ENCODE data around the gene QPRT.
"Not testable (repeated sequence)": the region's sequence is repeated elsewhere in the genome, so short reads cannot be mapped to it uniquely, and the experiment has no call there.

Gene QPRT

DNA sequence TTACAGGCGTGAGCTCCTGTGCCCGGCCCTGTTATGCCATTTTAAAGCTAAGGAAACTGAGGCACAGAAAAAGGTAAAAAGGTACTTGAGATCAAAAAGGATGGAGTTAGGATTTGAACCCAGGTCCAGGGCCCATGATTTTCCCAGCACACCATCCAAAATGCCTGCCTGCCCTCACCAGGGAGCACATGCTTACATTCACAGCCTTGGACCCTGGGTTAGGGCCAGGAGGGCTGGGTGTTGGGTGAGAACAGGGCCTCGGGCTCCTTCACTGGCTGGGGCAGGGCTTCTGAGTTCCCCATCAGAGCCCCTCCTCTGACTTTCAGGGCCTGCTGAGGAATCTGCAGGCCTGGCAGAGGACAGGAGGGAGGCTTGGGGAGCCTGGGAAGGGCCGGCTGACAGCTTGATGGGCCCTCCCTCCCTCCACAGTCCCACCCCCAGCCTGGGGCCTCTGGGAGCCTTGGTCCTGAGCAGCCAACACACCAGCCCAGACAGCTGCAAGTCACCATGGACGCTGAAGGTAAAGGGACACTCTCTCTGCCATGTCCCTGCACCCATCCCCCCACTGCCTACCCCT, at the start of gene QPRT:
Gene QPRT (plus strand): TSS at position 490 of the 577 bp plus-strand sequence. CDS start 18 bp downstream, at position 508.
- DNase-seq (ENCODE audit: low read depth) = no peak

DNA sequence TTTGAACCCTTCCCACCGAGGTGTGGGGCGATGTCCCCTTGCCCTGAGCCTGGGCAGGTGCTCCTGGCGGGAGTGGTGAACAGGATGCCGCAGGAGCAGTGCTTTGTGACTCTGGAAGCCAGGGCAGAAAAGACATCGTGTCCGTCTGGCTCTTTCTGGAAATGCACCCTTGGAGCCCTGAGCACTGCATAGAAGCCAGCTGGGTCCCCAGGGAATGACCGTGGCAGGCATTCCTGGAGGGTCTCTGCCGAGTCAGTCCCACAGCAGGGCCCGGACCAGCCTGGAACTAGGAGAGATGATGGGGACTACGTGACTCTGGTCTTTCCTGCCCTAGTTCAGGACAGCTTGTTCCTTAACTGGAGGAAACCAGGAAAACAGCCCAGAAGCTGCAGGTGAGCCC, 49.7 kb upstream of the QPRT start:
- not testable (repeated sequence) for DNase-seq (ENCODE audit: low read depth)

DNA sequence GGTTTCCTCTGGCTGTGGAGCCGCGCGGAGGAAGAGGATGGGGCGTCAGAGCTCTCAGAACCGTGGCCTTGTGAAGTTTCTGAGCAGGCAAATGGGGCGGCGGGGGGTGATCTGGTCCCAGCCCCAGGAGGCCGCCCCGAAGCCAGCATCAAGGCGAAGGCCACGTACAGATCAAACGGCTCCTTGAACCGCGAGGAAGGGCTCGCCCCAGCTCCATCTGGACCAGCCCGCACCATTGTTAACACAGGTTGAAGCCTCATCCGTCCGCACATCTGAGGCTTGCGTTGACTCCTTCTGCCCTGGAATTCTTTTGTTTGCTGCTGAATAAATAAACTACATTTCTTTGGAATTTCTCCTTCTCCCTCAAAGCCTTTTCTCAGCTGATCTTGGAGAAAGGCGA, 47.3 kb upstream of the QPRT start:
- DNase-seq (ENCODE audit: low read depth) = not testable (repeated sequence)

DNA sequence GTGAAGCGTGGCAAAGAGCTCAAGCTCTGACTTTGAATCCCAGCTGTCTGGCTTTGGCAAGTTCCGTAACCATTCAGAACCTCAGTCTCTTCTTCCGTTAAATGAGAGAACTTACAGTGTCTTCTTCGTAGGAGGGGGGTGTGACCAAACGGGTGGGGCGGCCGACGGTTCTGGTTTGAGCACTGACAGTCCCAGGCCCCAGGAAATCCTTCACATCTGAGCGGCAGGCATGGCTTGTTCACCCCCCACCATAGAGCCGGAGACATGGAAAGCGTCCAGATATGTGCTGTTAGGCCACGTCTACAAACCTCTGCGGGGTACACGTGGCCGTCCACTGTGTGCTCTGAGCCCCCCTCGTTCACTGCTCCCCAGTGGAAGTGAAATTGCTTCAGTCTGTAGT, 43.1 kb upstream of the QPRT start:
- not testable (repeated sequence) for DNase-seq (ENCODE audit: low read depth)

DNA sequence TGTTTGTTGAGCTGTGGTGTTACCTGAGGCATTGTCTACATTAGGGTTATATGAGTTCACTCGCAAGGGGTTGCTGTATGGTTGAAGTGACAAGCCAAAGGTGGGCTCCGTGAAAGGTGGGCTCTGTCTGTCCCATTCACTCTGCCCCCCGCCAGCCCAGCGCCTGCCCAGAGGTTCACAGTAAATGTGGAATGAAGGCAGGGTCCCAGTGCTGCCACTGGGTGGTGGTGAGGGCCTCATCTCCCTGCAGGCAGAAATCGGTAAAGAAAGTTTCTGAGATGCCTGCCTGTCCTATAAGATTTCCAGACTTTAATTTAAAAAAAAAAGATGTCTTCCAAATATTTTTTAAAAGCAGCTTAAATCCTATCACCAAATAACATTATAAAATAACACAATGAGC, 42.6 kb upstream of the QPRT start:
- not testable (repeated sequence) for DNase-seq (ENCODE audit: low read depth)

DNA sequence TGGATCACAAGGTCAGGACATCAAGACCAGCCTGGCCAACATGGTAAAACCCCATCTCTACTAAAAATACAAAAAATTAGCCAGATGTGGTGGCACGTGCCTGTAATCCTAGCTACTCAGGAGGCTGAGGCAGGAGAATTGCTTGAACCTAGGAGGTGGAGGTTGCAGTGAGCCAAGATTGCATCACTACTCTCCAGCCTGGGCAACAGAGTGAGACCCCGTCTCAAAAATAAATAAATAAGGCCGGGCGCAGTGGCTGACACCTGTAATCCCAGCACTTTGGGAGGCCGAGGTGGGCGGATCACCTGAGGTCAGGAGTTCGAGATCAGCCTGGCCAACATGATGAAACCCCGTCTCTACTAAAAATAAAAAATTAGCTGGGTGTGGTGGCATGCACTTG, 40.2 kb upstream of the QPRT start:
- not testable (repeated sequence) for DNase-seq (ENCODE audit: low read depth)

DNA sequence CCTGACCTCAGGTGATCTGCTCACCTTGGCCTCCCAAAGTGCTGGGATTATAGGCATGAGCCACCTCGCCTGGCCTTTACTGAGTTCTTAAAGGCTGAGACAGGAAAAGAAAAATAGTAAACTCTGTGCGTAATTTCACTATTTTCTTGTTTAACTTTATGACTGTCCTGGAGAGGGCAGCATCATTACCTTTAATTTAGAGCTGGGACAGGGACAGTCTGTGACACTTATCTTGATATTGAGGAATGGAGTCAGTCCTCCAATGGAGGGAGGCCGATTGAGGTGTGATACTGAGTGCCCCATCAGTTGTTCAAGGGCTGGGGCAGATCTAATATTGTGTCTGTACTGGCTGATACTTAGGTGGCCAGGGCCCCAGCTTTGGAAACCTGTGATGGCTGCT, 37.4 kb upstream of the QPRT start:
- DNase-seq (ENCODE audit: low read depth) = no peak

DNA sequence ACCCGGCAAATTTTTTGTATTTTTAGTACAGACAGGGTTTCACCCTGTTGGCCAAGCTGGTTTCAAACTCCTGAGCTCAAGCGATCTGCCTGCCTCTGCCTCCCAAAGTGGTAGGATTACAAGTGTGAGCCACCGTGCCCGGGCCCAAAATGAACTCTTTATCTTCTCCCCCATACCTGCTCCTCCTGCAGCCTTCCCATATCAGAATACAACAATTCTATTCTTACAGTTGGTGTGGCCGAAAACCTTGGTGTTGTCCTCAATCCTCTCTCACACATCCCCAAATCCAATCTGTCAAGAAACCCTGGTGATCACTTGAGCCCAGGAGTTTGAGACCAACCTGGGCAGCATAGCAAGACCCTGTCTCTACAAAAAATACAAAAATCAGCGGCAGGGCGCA, 35.4 kb upstream of the QPRT start:
- no peak for DNase-seq (ENCODE audit: low read depth)

DNA sequence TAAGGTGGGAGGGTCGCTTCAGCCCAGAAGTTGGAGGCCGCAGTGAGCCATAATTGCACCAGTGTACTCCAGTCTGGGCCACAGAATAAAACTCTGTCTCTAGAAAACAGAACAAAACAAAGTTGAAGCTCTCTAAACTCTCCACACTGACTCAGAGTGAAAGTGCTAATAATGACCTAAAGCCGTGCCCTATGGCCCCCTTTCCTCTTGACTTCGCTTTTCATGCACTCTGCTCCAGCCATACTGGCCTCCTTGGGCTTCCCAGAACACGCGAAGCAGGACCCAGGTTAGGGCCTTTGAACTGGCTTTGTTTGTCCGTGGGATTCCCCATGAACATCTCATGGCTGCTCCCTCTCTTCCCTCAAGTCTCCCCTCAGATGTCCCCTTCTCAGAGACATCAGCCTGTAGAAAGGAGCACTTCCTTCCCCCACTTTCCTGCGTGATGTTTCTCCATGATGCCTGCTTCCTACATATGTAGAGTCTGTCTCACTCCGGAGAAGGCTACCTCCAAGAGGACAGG, 34.6 kb upstream of the QPRT start:
- no peak for DNase-seq (ENCODE audit: low read depth)

DNA sequence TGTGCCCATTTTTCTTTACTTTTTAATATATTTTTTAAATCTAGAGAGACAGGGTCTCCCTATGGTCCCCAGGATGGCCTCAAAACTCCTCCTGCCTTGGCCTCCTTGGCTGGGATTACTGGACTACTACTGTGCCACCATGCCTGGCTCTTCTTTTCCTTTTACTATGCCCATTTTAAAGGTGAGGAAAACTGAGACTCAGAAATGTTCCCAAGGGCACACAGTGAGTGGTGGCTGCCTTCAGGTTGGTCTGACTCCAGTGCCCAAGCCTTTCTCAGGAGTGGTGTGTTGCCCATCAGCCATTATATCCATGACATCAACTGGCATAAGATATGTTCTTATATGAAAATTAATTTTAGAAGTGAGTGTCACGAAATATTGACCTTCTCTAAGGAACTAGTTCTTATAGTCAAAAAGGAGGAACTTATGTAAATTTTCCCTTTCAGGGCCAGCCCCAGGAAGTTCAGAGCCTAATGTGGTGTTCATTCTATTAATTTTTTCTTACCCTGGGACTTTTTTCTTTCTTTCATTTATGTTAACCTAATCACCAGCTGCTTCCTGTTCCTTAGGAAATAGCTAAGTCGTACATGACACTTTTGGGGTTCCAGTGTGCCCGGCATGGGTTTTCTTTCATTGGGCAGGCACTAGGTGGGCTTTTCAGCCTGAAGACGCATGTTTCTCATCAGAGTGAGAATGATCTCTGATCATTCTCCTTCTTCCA, 33.8 kb upstream of the QPRT start:
- no peak for DNase-seq (ENCODE audit: low read depth)

DNA sequence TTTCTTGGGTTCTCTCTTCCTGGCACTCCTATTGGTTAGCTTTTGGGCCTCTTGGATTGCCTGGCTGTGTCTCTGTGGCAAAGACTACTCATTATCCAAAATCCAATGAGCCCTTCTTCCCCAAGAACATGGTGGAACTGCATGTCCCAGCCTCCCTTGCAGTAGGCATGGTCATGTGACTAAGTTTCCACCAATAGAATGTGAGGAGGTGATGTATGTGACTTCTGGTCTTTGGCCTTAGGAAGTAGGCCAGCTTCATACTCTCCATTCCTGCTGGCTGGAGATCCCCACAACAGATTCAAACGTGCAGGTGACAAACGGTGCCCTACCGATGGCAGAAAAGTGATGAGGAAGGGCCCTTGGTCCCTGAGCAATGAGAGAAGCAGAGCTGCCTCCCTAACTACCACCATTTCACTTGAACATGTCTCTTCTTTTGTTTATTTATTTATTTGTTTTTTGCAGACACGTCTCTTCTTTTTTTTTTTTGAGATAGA, 33.2 kb upstream of the QPRT start:
- no peak for DNase-seq (ENCODE audit: low read depth)

DNA sequence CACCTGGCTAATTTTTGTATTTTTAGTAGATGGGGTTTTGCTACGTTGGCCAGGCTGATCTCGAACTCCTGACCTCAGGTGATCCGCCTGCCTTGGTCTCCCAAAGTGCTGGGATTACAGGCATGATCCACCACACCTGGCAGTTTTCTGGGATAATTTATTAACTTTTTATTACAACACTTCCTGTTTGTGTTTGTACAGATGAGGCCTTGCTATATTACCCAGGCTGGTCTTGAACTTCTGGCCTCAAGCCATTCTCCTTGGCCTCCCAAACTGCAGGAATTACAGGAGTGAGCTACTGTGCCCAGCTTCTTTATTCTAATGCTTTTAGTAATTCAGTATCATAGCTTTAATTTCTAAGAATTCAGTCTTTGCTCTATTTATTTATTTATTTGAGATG, 32.0 kb upstream of the QPRT start:
- DNase-seq (ENCODE audit: low read depth) = no peak

DNA sequence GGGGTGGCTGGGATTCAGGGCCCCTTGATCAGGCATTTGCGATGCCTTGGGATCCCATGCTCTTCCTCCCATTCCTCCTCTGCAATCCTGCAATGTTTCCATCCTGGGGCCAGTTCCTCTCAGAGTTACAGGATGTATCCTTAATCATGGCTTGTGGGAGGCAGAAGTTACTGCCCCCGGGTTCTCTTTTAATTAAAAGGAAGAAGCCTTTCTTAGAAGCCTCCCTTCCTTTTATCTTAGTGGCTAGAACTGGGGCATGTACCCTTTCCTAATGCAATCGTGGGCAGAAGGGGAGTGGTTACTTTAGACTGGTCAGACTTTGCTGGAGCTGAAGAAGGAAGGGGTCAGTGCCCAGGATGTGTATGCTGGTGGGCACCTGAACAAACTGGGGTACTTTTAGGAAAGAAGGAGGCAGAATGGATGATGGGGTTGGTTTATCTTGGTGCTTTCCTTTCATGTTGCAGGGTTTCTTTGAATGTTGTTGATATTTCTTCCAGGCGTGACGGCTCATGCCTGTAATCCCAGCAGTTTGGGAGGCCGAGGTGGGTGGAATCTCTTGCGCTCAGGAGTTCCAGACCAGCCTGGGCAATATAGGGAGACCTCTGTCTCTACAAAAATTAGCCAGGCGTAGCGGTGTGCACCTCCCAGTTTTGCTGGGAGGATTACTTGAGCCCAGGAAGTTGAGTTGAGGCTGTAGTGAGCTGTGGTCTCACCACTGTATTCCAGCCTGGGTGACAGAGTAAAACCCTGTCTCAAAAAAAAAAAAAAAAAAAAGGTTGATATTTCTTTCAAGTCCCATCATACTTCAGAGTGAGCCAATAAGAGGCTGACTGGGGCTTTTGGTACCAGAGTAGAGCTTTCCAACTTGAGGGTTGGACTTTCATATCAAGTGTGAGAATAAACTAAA, 29.1 kb upstream of the QPRT start:
- no peak for DNase-seq (ENCODE audit: low read depth)

DNA sequence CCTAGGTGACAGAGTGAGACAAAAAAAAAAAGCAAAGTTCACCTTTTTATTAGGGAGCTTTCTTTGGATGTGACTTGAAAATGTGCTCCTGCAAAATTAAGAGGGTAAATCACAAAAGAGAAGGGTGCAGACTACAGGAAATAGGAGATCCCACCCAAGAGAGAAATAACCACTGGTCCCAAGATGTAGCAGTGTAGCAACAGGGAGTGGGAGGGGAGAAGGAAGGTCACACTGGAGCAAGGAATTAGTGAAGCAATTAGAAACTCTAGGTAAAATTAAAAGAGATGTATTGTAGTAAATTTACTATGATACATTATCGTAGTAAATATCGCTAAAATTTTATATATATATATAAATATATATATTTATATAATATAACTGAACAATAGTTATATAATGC, 28.2 kb upstream of the QPRT start:
- no peak for DNase-seq (ENCODE audit: low read depth)

DNA sequence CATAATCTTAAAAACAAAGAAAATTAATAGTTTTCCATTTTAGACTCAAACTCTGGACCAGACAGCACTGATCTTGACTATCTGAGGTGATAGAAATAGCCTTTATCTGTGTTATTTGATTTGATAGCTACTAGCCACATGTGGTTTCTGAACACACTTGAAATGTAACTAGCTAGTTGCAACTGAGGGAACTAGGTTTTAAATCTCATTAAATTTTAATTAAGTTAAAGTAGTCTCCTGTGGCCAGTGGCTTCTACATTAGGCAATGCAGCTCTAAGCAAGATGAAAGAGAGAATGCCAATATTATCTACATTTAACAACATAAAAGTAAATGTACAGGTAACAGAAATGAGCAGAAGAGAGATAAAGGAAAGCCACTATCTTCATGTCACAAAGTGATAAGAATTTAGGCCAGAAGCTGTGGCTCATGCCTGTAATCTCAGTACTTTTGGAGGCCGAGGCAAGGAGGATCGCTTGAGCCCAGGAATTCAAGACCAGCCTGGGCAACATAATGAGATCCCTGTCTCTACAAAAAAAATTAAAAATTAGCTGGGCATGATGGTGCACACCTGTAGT, 27.1 kb upstream of the QPRT start:
- no peak for DNase-seq (ENCODE audit: low read depth)

DNA sequence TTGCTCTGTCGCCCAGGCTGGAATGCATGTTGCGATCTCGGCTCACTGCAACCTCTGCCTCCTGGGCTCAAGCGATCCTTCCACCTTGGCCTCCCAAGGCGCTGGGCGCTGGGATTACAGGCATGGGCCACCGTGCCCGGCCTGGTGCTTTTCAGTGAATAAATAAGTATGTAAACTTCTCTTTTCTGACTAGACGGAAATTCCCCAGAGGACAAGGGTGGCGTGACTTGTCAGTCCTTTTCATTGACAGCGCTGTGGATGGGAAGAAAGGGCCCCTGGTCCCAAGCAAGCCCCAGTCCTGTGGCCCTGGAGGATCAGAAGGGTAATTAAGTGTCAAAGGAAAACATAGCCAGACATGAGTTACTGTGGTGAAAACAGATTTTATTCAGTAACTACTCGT, 25.5 kb upstream of the QPRT start:
- no peak for DNase-seq (ENCODE audit: low read depth)

DNA sequence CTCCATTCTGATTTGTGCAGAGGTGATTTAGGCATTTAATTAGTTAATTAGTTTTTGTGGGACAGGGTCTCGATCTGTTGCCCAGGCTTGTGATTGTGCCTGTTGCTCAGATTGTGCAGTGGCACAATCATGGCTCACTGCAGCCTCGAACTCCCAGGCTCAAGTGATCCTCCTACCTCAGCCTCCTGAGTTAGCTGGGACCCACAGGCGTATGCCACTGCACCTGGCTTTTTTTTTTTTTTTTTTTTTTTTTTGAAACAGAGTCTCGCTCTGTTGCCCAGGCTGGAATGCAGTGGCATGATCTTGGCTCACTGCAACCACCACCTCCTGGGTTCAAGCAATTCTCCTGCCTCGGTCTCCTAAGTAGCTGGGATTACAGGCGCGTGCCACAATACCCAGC, 25.1 kb upstream of the QPRT start:
- not testable (repeated sequence) for DNase-seq (ENCODE audit: low read depth)

DNA sequence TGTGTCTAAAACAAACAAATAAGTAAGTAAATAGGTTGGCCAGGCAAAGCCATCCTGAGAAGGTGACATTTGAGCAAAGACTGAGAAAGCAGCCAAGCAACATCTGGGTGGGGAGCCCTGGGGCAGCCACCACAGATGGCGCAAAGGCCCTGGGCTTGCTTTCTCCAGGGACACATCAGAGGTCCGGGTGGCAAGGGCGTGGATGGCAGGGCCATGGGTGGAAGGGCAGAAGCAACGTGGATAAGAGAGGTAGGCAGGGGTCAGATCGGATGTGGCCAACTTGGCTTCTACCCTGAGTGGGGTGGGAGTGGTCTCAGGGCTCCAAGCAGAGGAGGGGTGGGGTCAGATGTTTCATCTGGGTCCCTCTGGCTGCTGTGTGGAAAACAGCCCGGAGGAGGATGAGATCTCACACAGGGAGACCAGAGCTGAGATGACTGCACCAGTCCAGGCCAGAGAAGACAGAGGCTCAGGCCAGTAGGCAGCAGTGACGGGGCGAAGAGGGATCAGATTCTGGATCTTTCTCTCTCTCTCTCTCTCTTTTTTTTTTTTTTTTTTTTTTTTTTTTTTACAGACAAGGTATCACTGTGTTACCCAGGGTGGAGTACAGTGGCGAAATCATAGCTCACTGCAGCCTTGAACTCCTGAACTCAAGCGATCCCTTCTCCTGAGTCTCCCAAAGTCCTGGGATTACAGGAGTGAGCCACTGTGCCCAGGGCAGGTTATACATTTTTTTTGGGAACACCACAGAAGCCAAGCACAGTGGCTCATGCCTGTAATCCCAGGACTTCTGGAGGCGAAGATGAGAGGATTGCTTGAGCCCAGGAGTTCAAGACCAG, 22.1 kb upstream of the QPRT start:
- no peak for DNase-seq (ENCODE audit: low read depth)

DNA sequence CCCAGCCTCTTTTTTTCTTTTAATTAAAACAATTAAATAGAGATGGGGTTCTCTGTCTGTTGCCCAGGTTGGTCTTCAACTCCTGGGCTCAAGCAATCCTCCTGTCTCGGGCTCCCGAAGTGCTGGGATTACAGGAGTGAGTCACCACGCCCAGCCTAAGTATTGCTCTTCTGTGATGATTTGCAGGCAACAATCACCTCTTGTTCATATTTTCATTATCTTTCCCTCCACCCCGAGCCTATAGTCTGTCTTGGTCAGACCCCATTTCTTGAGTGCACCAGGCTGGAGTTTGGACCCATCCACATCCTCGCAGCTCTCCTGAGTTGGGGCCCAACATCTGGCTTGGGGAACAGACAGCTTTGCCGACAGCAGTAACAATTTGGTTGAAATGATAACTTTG, 20.3 kb upstream of the QPRT start:
- DNase-seq (ENCODE audit: low read depth) = no peak

DNA sequence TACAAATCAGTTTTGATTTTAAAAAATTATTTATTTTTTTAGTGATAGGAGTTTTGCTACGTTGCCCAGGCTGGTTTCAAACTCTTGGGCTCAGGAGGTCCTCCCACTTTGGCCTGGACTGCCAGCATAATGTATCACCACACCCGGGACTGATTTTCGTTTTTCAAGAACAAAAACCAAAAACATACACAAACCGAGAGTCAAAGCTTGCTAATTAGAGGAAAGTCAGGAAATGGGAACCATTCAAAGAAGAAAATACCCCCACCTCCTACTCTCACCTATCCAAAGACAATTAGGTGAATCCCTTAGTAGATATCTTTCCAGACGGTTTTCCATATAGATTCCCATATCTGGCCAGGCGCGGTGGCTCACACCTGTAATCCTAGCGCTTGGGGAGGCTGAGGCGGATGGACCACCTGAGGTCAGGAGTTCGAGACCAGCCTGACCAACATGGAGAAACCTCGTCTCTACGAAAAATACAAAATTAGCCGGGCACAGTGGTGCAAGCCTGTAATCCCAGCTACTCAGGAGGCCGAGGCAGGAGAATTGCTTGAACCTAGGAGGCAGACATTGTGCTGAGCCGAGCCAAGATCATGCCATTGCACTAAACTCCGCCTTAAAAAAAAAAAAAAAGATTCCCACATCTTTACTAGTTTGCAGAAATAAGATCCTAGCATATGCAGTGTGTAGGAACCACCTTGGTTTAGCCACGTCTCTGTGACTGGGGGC, 16.8 kb upstream of the QPRT start:
- DNase-seq (ENCODE audit: low read depth) = no peak

DNA sequence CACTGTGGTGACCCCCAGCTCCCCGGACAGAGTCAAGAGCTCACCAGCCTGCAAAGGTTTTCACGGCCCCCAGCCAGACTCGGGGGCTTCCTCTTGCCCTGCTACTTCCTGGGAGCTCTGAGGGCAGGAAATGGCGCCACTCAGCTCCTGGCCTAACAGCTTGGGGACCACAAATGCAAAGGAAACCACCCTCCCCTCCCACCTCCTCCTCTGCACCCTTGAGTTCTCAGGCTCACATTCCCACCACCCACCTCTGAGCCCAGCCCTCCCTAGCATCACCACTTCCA, 16.3 kb upstream of the QPRT start:
- DNase-seq (ENCODE audit: low read depth) = no peak
